ENCODE measurements around the gene CX3CL1. TPM values are rescaled to one million over a fixed set of nuclear protein-coding genes. Genes with fewer than 3 reads are reported as not detected.

CX3CL1 gene
- total and polyA plus RNA-seq, 2 of the 13 experiments (the other 11 are each of a cell fraction or from before 2014, with no cell fraction given): 57.3 to 60.8 TPM

DNA sequence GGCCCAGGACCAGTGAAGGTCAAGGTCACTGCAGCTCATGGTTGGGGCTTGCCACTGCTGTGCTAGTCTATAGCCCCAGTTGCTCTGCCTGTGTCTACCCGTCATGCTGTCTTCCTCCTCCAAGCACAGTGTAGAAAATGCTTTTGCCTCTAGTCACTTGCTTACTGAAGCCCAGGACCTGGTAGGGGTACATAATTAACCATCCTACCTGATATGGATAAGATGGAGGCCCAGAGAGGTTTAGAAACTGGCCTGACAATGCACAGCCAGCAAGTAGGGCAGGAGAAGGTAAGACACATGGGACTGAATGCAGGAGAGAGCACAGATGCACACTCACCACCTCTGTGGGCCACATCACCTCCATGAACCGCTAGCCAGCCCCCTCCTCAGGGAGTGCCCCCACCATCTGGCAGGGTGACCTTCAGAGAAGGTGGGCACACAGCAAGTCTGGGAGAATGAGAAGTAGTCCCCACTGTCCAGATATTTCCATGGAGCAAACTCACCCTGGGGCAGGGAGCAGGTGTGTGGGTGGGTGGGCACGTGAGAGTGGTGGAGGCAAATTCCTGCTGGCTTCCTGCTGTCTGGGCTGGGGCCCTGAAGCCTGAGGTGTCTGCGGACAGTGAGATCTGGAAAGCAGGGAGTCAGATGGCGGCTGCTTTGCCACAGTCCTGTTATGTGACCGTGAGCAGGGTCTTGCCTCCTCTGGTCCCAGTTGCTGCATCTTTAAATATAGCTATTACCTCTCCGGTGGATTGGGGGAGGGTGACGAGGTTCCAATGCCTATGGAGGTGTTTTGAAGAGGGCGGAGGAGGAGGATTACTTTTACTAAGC, 1.0 kb downstream of the CX3CL1 start (continued):
- no peak; the same call in 1 of the 2 replicates for TF ChIP-seq MXD4 (CRISPR knock-in tag; IDR thresholded peaks at IDR 0.05)
- TF ChIP-seq CHCHD3 (CRISPR knock-in tag; IDR thresholded peaks at IDR 0.05): no peak; the same call in 1 of the 2 replicates
- TF ChIP-seq YEATS4 (CRISPR knock-in tag; IDR thresholded peaks at IDR 0.05; ENCODE audit: borderline replicate concordance): no peak
- no peak for TF ChIP-seq ZNF382 (CRISPR knock-in tag; IDR thresholded peaks at IDR 0.05; ENCODE audit: borderline replicate concordance)
- TF ChIP-seq RFX1 (IDR thresholded peaks at IDR 0.05): no peak
- no peak for TF ChIP-seq HNF1A (IDR thresholded peaks at IDR 0.05; ENCODE audit: low read depth)
- no peak for TF ChIP-seq HNF1A (CRISPR knock-in tag; IDR thresholded peaks at IDR 0.05; ENCODE audit: borderline replicate concordance)
- TF ChIP-seq ZSCAN5A (CRISPR knock-in tag; IDR thresholded peaks at IDR 0.05; ENCODE audit: borderline replicate concordance): no peak
- TF ChIP-seq POLR2AphosphoS2 (IDR thresholded peaks at IDR 0.05; ENCODE audit: low read depth, low read length): 0 out of 2 replicates have a peak, but pooled peaks have one; percentile 4
- no peak; the same call in 1 of the 2 replicates for TF ChIP-seq KLF11 (CRISPR knock-in tag; IDR thresholded peaks at IDR 0.05)
- TF ChIP-seq DNMT1 (CRISPR knock-in tag; IDR thresholded peaks at IDR 0.05): 0 out of 2 replicates have a peak, but pooled peaks have one; percentile 25
- no peak for TF ChIP-seq FIP1L1 (IDR thresholded peaks at IDR 0.05; ENCODE audit: borderline replicate concordance, insufficient read depth, low read depth, low read length)
- TF ChIP-seq ARID4A (CRISPR knock-in tag; IDR thresholded peaks at IDR 0.05; ENCODE audit: borderline replicate concordance): peak; percentile 82; the same call in 1 of the 2 replicates
- TF ChIP-seq MED1 (CRISPR knock-in tag; IDR thresholded peaks at IDR 0.05): peak; percentile 98
- TF ChIP-seq ELF1 (CRISPR knock-in tag; IDR thresholded peaks at IDR 0.05): no peak; the same call in 1 of the 2 replicates

Measured in HepG2 (cell line).